ENCODE measurements around the gene GLIPR1.

The GLIPR1 gene

GRCh38 chr12:75528692-75529091 is 48.1 kb downstream of the GLIPR1 start:
- no peaks in the 10 kb centered on the region for H3K79me2 ChIP-seq (ENCODE audit: low read length)
- no peak overlapping the region for H3K4me2 ChIP-seq (ENCODE audit: low read depth, low read length)
- H3K36me3 ChIP-seq (replicated peaks; ENCODE audit: insufficient read depth, low read length) = no peaks in the 10 kb centered on the region
- 0 out of 2 replicates have a peak, but pooled peaks cover 3% of the 10 kb centered on the region for H3K4me1 ChIP-seq (ENCODE audit: low read length)
- no peak for DNase-seq
- H2AFZ ChIP-seq (ENCODE audit: low read length) = no peak overlapping the region
- TF ChIP-seq EZH2phosphoT487 (IDR thresholded peaks at IDR 0.05; ENCODE audit: low read length) (no peak), EZH2 (optimal IDR thresholded peaks at IDR 0.05; ENCODE audit: low read depth, low read length) (no peak)
- TF ChIP-seq, protein P1, sequence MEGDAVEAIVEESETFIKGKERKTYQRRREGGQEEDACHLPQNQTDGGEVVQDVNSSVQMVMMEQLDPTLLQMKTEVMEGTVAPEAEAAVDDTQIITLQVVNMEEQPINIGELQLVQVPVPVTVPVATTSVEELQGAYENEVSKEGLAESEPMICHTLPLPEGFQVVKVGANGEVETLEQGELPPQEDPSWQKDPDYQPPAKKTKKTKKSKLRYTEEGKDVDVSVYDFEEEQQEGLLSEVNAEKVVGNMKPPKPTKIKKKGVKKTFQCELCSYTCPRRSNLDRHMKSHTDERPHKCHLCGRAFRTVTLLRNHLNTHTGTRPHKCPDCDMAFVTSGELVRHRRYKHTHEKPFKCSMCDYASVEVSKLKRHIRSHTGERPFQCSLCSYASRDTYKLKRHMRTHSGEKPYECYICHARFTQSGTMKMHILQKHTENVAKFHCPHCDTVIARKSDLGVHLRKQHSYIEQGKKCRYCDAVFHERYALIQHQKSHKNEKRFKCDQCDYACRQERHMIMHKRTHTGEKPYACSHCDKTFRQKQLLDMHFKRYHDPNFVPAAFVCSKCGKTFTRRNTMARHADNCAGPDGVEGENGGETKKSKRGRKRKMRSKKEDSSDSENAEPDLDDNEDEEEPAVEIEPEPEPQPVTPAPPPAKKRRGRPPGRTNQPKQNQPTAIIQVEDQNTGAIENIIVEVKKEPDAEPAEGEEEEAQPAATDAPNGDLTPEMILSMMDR (IDR thresholded peaks at IDR 0.05; ENCODE audit: low read length) = no peak
- no peak overlapping the region for H3K9ac ChIP-seq (ENCODE audit: low read length)
- no peaks in the 10 kb centered on the region for H3K9me3 ChIP-seq (replicated peaks; ENCODE audit: insufficient read depth, low read length)
- no peaks in the 10 kb centered on the region for H3K9me2 ChIP-seq (replicated peaks; ENCODE audit: insufficient read depth, low read length)
- no peak overlapping the region for H3K27ac ChIP-seq (ENCODE audit: low read length)
- H3K27me3 ChIP-seq (replicated peaks; ENCODE audit: insufficient read depth, low read length) = no peaks in the 10 kb centered on the region
- H3F3A ChIP-seq (ENCODE audit: insufficient read depth, low read length) = peaks cover 9% of the 10 kb centered on the region
- no peak overlapping the region for H3K4me3 ChIP-seq (ENCODE audit: low read length)
- H4K20me1 ChIP-seq (ENCODE audit: insufficient read depth, low read length) = no peaks in the 10 kb centered on the region

- Histone ChIP-seq H3K4me1 (ENCODE audit: low read length) (0 out of 2 replicates have a peak, but pooled peaks cover 3% of the 10 kb centered on the region), H3K27me3 (replicated peaks; ENCODE audit: insufficient read depth, low read length) (no peaks in the 10 kb centered on the region), H3K4me3 (ENCODE audit: low read length) (no peak overlapping the region), H2AFZ (ENCODE audit: low read length) (no peak overlapping the region), H3F3A (ENCODE audit: insufficient read depth, low read length) (peaks cover 9% of the 10 kb centered on the region), H3K9ac (ENCODE audit: low read length) (no peak overlapping the region), H3K27ac (ENCODE audit: low read length) (no peak overlapping the region), H3K36me3 (replicated peaks; ENCODE audit: insufficient read depth, low read length) (no peaks in the 10 kb centered on the region), H3K4me2 (ENCODE audit: low read depth, low read length) (no peak overlapping the region), H3K9me2 (replicated peaks; ENCODE audit: insufficient read depth, low read length) (no peaks in the 10 kb centered on the region), H4K20me1 (ENCODE audit: insufficient read depth, low read length) (no peaks in the 10 kb centered on the region), H3K79me2 (ENCODE audit: low read length) (no peaks in the 10 kb centered on the region), H3K9me3 (replicated peaks; ENCODE audit: insufficient read depth, low read length) (no peaks in the 10 kb centered on the region)
- DNase-seq = no peak
- TF ChIP-seq, protein P1 (IDR thresholded peaks at IDR 0.05; ENCODE audit: low read length) = no peak
- TF ChIP-seq EZH2 (optimal IDR thresholded peaks at IDR 0.05; ENCODE audit: low read depth, low read length) (no peak), EZH2phosphoT487 (IDR thresholded peaks at IDR 0.05; ENCODE audit: low read length) (no peak)
Observed at GRCh38 chr12:75529316-75529715, 48.8 kb downstream of the GLIPR1 start.

DNA sequence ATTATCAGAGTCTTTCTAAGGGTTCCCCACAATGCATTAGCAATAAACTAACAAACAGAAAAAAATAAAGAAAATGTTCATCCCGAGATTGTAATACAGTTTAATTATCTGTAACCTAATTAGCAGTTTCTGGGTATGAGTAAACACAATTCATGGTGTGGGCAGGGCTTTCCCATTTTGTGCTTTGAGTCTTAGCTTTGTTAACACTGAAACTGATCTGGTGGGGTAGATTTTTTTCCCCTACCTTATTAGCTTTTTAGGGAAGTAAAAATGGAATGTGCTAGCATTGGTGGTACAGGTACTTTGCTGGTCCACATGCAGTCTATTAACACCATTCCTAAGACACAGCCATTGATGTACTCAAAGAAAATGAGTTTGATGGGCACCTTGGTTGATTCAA is 49.3 kb downstream of the GLIPR1 start:
- Histone ChIP-seq H2AFZ (ENCODE audit: low read length) (no peak overlapping the region), H3K36me3 (replicated peaks; ENCODE audit: insufficient read depth, low read length) (no peaks in the 10 kb centered on the region), H3K9ac (ENCODE audit: low read length) (no peak overlapping the region), H3F3A (ENCODE audit: insufficient read depth, low read length) (peaks cover 9% of the 10 kb centered on the region), H3K27me3 (replicated peaks; ENCODE audit: insufficient read depth, low read length) (no peaks in the 10 kb centered on the region), H3K4me3 (ENCODE audit: low read length) (no peak overlapping the region), H3K9me2 (replicated peaks; ENCODE audit: insufficient read depth, low read length) (no peaks in the 10 kb centered on the region), H3K9me3 (replicated peaks; ENCODE audit: insufficient read depth, low read length) (no peaks in the 10 kb centered on the region), H3K27ac (ENCODE audit: low read length) (no peak overlapping the region), H3K79me2 (ENCODE audit: low read length) (no peaks in the 10 kb centered on the region), H3K4me1 (ENCODE audit: low read length) (0 out of 2 replicates have a peak, but pooled peaks cover 3% of the 10 kb centered on the region), H3K4me2 (ENCODE audit: low read depth, low read length) (no peak overlapping the region), H4K20me1 (ENCODE audit: insufficient read depth, low read length) (no peaks in the 10 kb centered on the region)
- DNase-seq = no peak
- TF ChIP-seq, protein P1 (IDR thresholded peaks at IDR 0.05; ENCODE audit: low read length) = no peak
- TF ChIP-seq EZH2phosphoT487 (IDR thresholded peaks at IDR 0.05; ENCODE audit: low read length) = no peak
- no peak for TF ChIP-seq EZH2 (optimal IDR thresholded peaks at IDR 0.05; ENCODE audit: low read depth, low read length)

All from MM.1S (cell line).